Measurements from ENCODE around the gene XPNPEP1.

The XPNPEP1 gene

GRCh38 chr10:109932391-109932790 is 9.1 kb upstream of the XPNPEP1 start:
- H4K8ac ChIP-seq (ENCODE audit: low read depth, low read length) = no peak overlapping the region
- no peak for DNase-seq
- no peaks in the 10 kb centered on the region for H3K79me2 ChIP-seq (ENCODE audit: control insufficient read depth, insufficient read depth, low read length)
- no peak overlapping the region for H3K9ac ChIP-seq (ENCODE audit: low read length)
- H3K23ac ChIP-seq (ENCODE audit: low read length) = no peak overlapping the region
- H2BK15ac ChIP-seq (replicated peaks; ENCODE audit: low read depth) = no peak overlapping the region
- no peak overlapping the region for H3K4me3 ChIP-seq (ENCODE audit: low read length)
- no peak overlapping the region for H4K5ac ChIP-seq (ENCODE audit: low read length)
- no peaks in the 10 kb centered on the region for H3K36me3 ChIP-seq (ENCODE audit: control insufficient read depth, insufficient read depth, low read length)
- H2BK120ac ChIP-seq (ENCODE audit: low read depth, low read length) = no peak overlapping the region
- no peaks in the 10 kb centered on the region for H3K4me1 ChIP-seq (ENCODE audit: control insufficient read depth, low read depth, low read length)
- H3K27ac ChIP-seq (ENCODE audit: low read depth, low read length) = no peak overlapping the region
- no peak overlapping the region for H2AK5ac ChIP-seq (ENCODE audit: low read length)
- no peak overlapping the region for H3K4ac ChIP-seq (ENCODE audit: low read depth, low read length)
- H3K18ac ChIP-seq (ENCODE audit: low read length) = no peak overlapping the region
- no peaks in the 10 kb centered on the region for H3K27me3 ChIP-seq (ENCODE audit: insufficient read depth, low read length, poor library complexity)
- no peaks in the 10 kb centered on the region for H3K79me1 ChIP-seq (ENCODE audit: low read length)
- H3K56ac ChIP-seq (ENCODE audit: low read length) = no peak overlapping the region
- H2BK5ac ChIP-seq (ENCODE audit: low read length) = no peak overlapping the region
- WGBS (ENCODE audit: extremely low coverage, insufficient coverage, low lambda C conversion rate) = no CpG with 5 or more reads among the region's 1 CpG
- no peak overlapping the region for H3K4me2 ChIP-seq (ENCODE audit: low read length)

GRCh38 chr10:109931163-109931562 is 7.9 kb upstream of the XPNPEP1 start:
- Histone ChIP-seq H3K4ac (ENCODE audit: low read depth, low read length) (no peak overlapping the region), H3K36me3 (ENCODE audit: control insufficient read depth, insufficient read depth, low read length) (no peaks in the 10 kb centered on the region), H3K79me1 (ENCODE audit: low read length) (no peaks in the 10 kb centered on the region), H3K27ac (ENCODE audit: low read depth, low read length) (no peak overlapping the region), H3K4me3 (ENCODE audit: low read length) (no peak overlapping the region), H2BK120ac (ENCODE audit: low read depth, low read length) (no peak overlapping the region), H3K4me1 (ENCODE audit: control insufficient read depth, low read depth, low read length) (no peaks in the 10 kb centered on the region), H4K8ac (ENCODE audit: low read depth, low read length) (no peak overlapping the region), H3K23ac (ENCODE audit: low read length) (no peak overlapping the region), H3K9ac (ENCODE audit: low read length) (no peak overlapping the region), H3K79me2 (ENCODE audit: control insufficient read depth, insufficient read depth, low read length) (no peaks in the 10 kb centered on the region), H3K4me2 (ENCODE audit: low read length) (no peak overlapping the region), H4K5ac (ENCODE audit: low read length) (no peak overlapping the region), H2BK15ac (replicated peaks; ENCODE audit: low read depth) (no peak overlapping the region), H3K18ac (ENCODE audit: low read length) (no peak overlapping the region), H2AK5ac (ENCODE audit: low read length) (no peak overlapping the region), H3K27me3 (ENCODE audit: insufficient read depth, low read length, poor library complexity) (no peaks in the 10 kb centered on the region), H2BK5ac (ENCODE audit: low read length) (no peak overlapping the region), H3K56ac (ENCODE audit: low read length) (no peak overlapping the region)
- WGBS (ENCODE audit: extremely low coverage, insufficient coverage, low lambda C conversion rate) = no CpG with 5 or more reads among the region's 1 CpG
- DNase-seq = no peak

DNA sequence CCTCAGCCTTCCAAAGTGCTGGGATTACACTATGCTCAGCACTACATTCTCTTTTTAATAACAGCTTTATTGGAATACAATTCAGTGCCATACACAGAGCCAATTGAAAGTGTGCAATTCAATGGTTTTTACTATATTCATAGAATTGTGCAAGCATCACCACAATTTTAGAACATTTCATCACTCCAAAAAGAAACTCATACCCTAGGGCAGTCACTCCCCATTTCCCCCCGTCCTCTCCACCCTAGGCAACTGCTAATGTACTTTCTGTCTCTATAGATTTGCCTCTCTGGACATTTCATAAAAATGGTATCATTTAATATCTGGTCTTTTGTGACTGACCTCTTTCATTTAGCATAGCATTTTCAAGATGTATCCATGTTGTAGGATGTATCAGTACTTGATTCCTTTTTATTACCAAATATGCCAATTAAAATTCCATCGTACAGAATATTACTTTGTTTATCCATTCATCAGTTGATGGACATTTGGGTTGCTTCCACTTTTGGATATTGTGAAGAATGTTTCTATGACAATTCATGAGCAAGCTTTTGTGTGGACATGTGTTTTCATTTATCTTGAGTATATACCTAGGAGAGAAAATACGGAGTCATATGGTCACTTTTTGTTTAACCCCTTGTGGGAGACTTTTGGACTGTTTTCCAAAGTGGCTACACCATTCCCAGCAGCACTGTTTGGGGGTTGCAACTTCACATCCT is 6.3 kb upstream of the XPNPEP1 start:
- no peak overlapping the region for H3K4me2 ChIP-seq (ENCODE audit: low read length)
- H2BK15ac ChIP-seq (replicated peaks; ENCODE audit: low read depth) = no peak overlapping the region
- H3K9ac ChIP-seq (ENCODE audit: low read length) = no peak overlapping the region
- H3K23ac ChIP-seq (ENCODE audit: low read length) = no peak overlapping the region
- no peak overlapping the region for H3K4me3 ChIP-seq (ENCODE audit: low read length)
- no peak overlapping the region for H2AK5ac ChIP-seq (ENCODE audit: low read length)
- no peak overlapping the region for H4K8ac ChIP-seq (ENCODE audit: low read depth, low read length)
- no peak overlapping the region for H3K56ac ChIP-seq (ENCODE audit: low read length)
- H3K79me1 ChIP-seq (ENCODE audit: low read length) = no peaks in the 10 kb centered on the region
- no peak overlapping the region for H3K4ac ChIP-seq (ENCODE audit: low read depth, low read length)
- WGBS (ENCODE audit: extremely low coverage, insufficient coverage, low lambda C conversion rate) = no CpG with 5 or more reads among the region's 3 CpGs
- H3K27ac ChIP-seq (ENCODE audit: low read depth, low read length) = no peak overlapping the region
- H2BK5ac ChIP-seq (ENCODE audit: low read length) = no peak overlapping the region
- H3K36me3 ChIP-seq (ENCODE audit: control insufficient read depth, insufficient read depth, low read length) = no peaks in the 10 kb centered on the region
- H4K5ac ChIP-seq (ENCODE audit: low read length) = no peak overlapping the region
- H3K18ac ChIP-seq (ENCODE audit: low read length) = no peak overlapping the region
- H3K4me1 ChIP-seq (ENCODE audit: control insufficient read depth, low read depth, low read length) = no peaks in the 10 kb centered on the region
- DNase-seq = no peak
- H3K79me2 ChIP-seq (ENCODE audit: control insufficient read depth, insufficient read depth, low read length) = no peaks in the 10 kb centered on the region
- H3K27me3 ChIP-seq (ENCODE audit: insufficient read depth, low read length, poor library complexity) = no peaks in the 10 kb centered on the region
- H2BK120ac ChIP-seq (ENCODE audit: low read depth, low read length) = no peak overlapping the region

- Histone ChIP-seq H3K79me2 (ENCODE audit: control insufficient read depth, insufficient read depth, low read length) (no peaks in the 10 kb centered on the region), H3K9ac (ENCODE audit: low read length) (no peak overlapping the region), H2BK120ac (ENCODE audit: low read depth, low read length) (no peak overlapping the region), H3K4ac (ENCODE audit: low read depth, low read length) (no peak overlapping the region), H4K8ac (ENCODE audit: low read depth, low read length) (no peak overlapping the region), H2AK5ac (ENCODE audit: low read length) (no peak overlapping the region), H3K27ac (ENCODE audit: low read depth, low read length) (no peak overlapping the region), H3K36me3 (ENCODE audit: control insufficient read depth, insufficient read depth, low read length) (no peaks in the 10 kb centered on the region), H3K18ac (ENCODE audit: low read length) (no peak overlapping the region), H3K4me3 (ENCODE audit: low read length) (no peak overlapping the region), H3K4me1 (ENCODE audit: control insufficient read depth, low read depth, low read length) (peaks cover 6% of the 10 kb centered on the region), H2BK15ac (replicated peaks; ENCODE audit: low read depth) (no peak overlapping the region), H3K27me3 (ENCODE audit: insufficient read depth, low read length, poor library complexity) (no peaks in the 10 kb centered on the region), H4K5ac (ENCODE audit: low read length) (no peak overlapping the region), H2BK5ac (ENCODE audit: low read length) (no peak overlapping the region), H3K4me2 (ENCODE audit: low read length) (no peak overlapping the region), H3K56ac (ENCODE audit: low read length) (no peak overlapping the region), H3K23ac (ENCODE audit: low read length) (no peak overlapping the region), H3K79me1 (ENCODE audit: low read length) (no peaks in the 10 kb centered on the region)
- WGBS (ENCODE audit: extremely low coverage, insufficient coverage, low lambda C conversion rate) = no CpG with 5 or more reads among the region's 1 CpG
- no peak for DNase-seq
These were observed 5.2 kb upstream of the XPNPEP1 start for GRCh38 chr10:109928475-109928891.

DNA sequence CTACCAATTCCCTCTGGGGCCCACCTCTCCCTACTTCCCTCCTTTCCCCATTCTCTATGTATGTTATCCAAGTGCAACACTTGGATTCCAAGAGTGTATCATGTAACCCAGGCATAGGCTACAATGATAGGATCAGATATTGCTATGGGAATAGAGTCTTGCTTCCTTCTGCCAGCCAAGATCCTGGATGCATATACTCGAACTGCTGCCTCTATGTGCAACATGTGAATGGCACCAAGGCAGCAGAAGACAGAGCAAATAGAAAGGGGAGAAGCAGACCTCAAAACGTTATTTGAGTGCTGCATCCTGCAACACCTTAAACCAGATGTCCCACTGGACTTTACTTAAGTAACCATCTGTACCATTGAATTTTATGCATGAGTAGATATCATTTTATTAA is 3.5 kb upstream of the XPNPEP1 start:
- Histone ChIP-seq H3K79me2 (ENCODE audit: control insufficient read depth, insufficient read depth, low read length) (peaks cover 2% of the 10 kb centered on the region), H3K4me3 (ENCODE audit: low read length) (no peak overlapping the region), H3K79me1 (ENCODE audit: low read length) (peaks cover 4% of the 10 kb centered on the region)

More for the DNA sequence above, 3.5 kb upstream of the XPNPEP1 start:
- no peak overlapping the region for H4K8ac ChIP-seq (ENCODE audit: low read depth, low read length)
- no peaks in the 10 kb centered on the region for H3K27me3 ChIP-seq (ENCODE audit: insufficient read depth, low read length, poor library complexity)
- no peak overlapping the region for H3K27ac ChIP-seq (ENCODE audit: low read depth, low read length)
- H3K56ac ChIP-seq (ENCODE audit: low read length) = no peak overlapping the region
- peaks cover 11% of the 10 kb centered on the region for H3K4me1 ChIP-seq (ENCODE audit: control insufficient read depth, low read depth, low read length)
- no peak overlapping the region for H2AK5ac ChIP-seq (ENCODE audit: low read length)
- H2BK5ac ChIP-seq (ENCODE audit: low read length) = no peak overlapping the region
- H3K4me2 ChIP-seq (ENCODE audit: low read length) = no peak overlapping the region
- no peak overlapping the region for H3K9ac ChIP-seq (ENCODE audit: low read length)
- H2BK15ac ChIP-seq (replicated peaks; ENCODE audit: low read depth) = no peak overlapping the region
- H3K4ac ChIP-seq (ENCODE audit: low read depth, low read length) = no peak overlapping the region
- no peak overlapping the region for H2BK120ac ChIP-seq (ENCODE audit: low read depth, low read length)
- H3K18ac ChIP-seq (ENCODE audit: low read length) = no peak overlapping the region
- H4K5ac ChIP-seq (ENCODE audit: low read length) = no peak overlapping the region
- no peak for DNase-seq
- H3K36me3 ChIP-seq (ENCODE audit: control insufficient read depth, insufficient read depth, low read length) = no peaks in the 10 kb centered on the region
- no CpG with 5 or more reads among the region's 2 CpGs for WGBS (ENCODE audit: extremely low coverage, insufficient coverage, low lambda C conversion rate)
- no peak overlapping the region for H3K23ac ChIP-seq (ENCODE audit: low read length)
